Esophagus squamous epithelium (tissue), 5 donors: Measurements from ENCODE around the gene PLAC8L1. TPM values are rescaled to one million over a fixed set of nuclear protein-coding genes. Genes with fewer than 3 reads are reported as not detected.

ENCODE experiments used
- DNase-seq: peaks from one replicate; lab custom pipeline; 2025; lab: John Stamatoyannopoulos, UW
- H3K27ac ChIP-seq, 4 donors: fragments of 200-600 bp; sonication (generic); one replicate each; pipeline ENCODE4 v1.5.1; 2016 to 2019; ENCODE audit warnings: mild to moderate bottlenecking in 1 of 4
- H3K27me3 ChIP-seq, 4 donors: fragments of 200-600 bp; sonication (generic); 1 replicate in 3 of 4; 2 replicates in 1 of 4; pipeline versions ENCODE4 v1.5.1 to v1.6.0; 2017 to 2021; ENCODE audit warnings: antibody characterized with exemption in 1 of 4
- H3K36me3 ChIP-seq, 3 donors: fragments of 200-600 bp; sonication (generic); one replicate each; pipeline ENCODE4 v1.5.1; 2016 to 2019
- H3K4me1 ChIP-seq, 3 donors: fragments of 200-600 bp; sonication (generic); one replicate each; pipeline ENCODE4 v1.5.1; 2017 to 2019
- H3K4me3 ChIP-seq, 4 donors: fragments of 200-600 bp; sonication (generic); 1 replicate in 3 of 4; 2 replicates in 1 of 4; pipeline ENCODE4 v1.5.1; 2016 to 2019; ENCODE audit warnings: mild to moderate bottlenecking in 2 of 4, moderate library complexity in 1 of 4
- H3K9me3 ChIP-seq, 3 donors: fragments of 200-600 bp; sonication (generic); one replicate each; pipeline ENCODE4 v1.5.1; 2016 to 2019
- CTCF ChIP-seq, 6 experiments: fragments of 450-650 bp in 4 of 6; fragments of 200-600 bp in 2 of 6; sonication (generic) in 2 of 6; IDR thresholded peaks; one replicate each; pipeline ENCODE4 v1.5.1; 2016 to 2019; ENCODE audit warnings: antibody characterized with exemption in 6 of 6, mild to moderate bottlenecking in 4 of 6, moderate library complexity in 4 of 6
- POLR2A ChIP-seq, 4 donors: fragments of 450-650 bp; IDR thresholded peaks; one replicate each; pipeline ENCODE4 v1.6.1; 2017; ENCODE audit warnings: antibody characterized with exemption in 4 of 4, mild to moderate bottlenecking in 4 of 4, moderate library complexity in 3 of 4
- WGBS, 2 donors: methylation state at CpG; one replicate each; pipeline ENCODE4 v1.1.5; 2018; 5-methylcytosine and 5-hydroxymethylcytosine counted together
- intact Hi-C: fragments of 100-400 bp; cut with DNase I; formaldehyde crosslinking; loops from one replicate; pipeline ENCODE4 v1.15.0; 2022
- total RNA-seq, 4 donors: library from RNA; depleted of rRNA; stranded (reverse); fragments of >200 nt; gene quantifications; one replicate each; pipeline ENCODE4 v1.1.0, GENCODE V29; 2016
- donor health status: DM: yes; HTN: yes; CAD: no.

PLAC8L1 gene
- total RNA-seq, 4 donors from 2014 or later = not detected

GRCh38 chr5:146068977-146069779 lies 36.2 kb downstream of the PLAC8L1 start:
- H3K9me3 ChIP-seq = no peaks in the 10 kb centered on the region
- intact Hi-C loops = no loop called here
- H3K36me3 ChIP-seq = peaks cover 0 to 50% (median 0%) of the 10 kb centered on the region in 3 donors
- H3K27me3 ChIP-seq = no peaks in the 10 kb centered on the region
- 83 to 90% methylated on average over 5 to 6 of the region's 6 CpGs for WGBS, 2 donors
- H3K27ac ChIP-seq = no peak overlapping the region
- H3K4me1 ChIP-seq = peaks cover 0 to 18% (median 0%) of the 10 kb centered on the region in 3 donors
- H3K4me3 ChIP-seq = no peak overlapping the region
- DNase-seq = no peak
- TF ChIP-seq POLR2A (IDR thresholded peaks at IDR 0.05) (no peak), CTCF (IDR thresholded peaks at IDR 0.05) (no peak)

- intact Hi-C loops = no loop called here
- H3K27ac ChIP-seq = no peak overlapping the region
- no peak for TF ChIP-seq CTCF (IDR thresholded peaks at IDR 0.05)
- no peak for TF ChIP-seq POLR2A (IDR thresholded peaks at IDR 0.05)
- H3K4me3 ChIP-seq = no peak overlapping the region
- H3K9me3 ChIP-seq = no peaks in the 10 kb centered on the region
- DNase-seq = no peak
- peaks cover 0 to 18% (median 0%) of the 10 kb centered on the region in 3 donors for H3K4me1 ChIP-seq
- H3K36me3 ChIP-seq = peaks cover 0 to 59% (median 0%) of the 10 kb centered on the region in 3 donors
- no peaks in the 10 kb centered on the region for H3K27me3 ChIP-seq
- 58 to 60% methylated on average over 4 of the region's 9 CpGs for WGBS, 2 donors
These were observed 37.2 kb downstream of the PLAC8L1 start for GRCh38 chr5:146068206-146068605.

- no peak overlapping the region for H3K4me3 ChIP-seq
- H3K36me3 ChIP-seq = peaks cover 0 to 72% (median 0%) of the 10 kb centered on the region in 3 donors
- DNase-seq = no peak
- 96 to 98% methylated on average over 6 to 8 of the region's 8 CpGs for WGBS, 2 donors
- intact Hi-C loops = no loop called here
- H3K9me3 ChIP-seq = no peaks in the 10 kb centered on the region
- no peaks in the 10 kb centered on the region for H3K27me3 ChIP-seq
- peaks cover 0 to 16% (median 0%) of the 10 kb centered on the region in 3 donors for H3K4me1 ChIP-seq
- no peak for TF ChIP-seq POLR2A (IDR thresholded peaks at IDR 0.05)
- no peak for TF ChIP-seq CTCF (IDR thresholded peaks at IDR 0.05)
- no peak overlapping the region for H3K27ac ChIP-seq
These were observed 38.4 kb downstream of the PLAC8L1 start for GRCh38 chr5:146066968-146067367.

GRCh38 chr5:146060221-146060585 lies 45.2 kb downstream of the PLAC8L1 start:
- Histone ChIP-seq H3K36me3 (peaks cover 0 to 93% (median 6%) of the 10 kb centered on the region in 3 donors), H3K9me3 (no peaks in the 10 kb centered on the region), H3K27ac (no peak overlapping the region), H3K4me1 (no peaks in the 10 kb centered on the region), H3K4me3 (no peak overlapping the region), H3K27me3 (no peaks in the 10 kb centered on the region)
- DNase-seq = no peak
- WGBS, 2 donors = 81 to 86% methylated on average over 5 of the region's 5 CpGs
- TF ChIP-seq CTCF (IDR thresholded peaks at IDR 0.05) (no peak), POLR2A (IDR thresholded peaks at IDR 0.05) (no peak)
- intact Hi-C loops = no loop called here

GRCh38 chr5:146059460-146060220 lies 45.7 kb downstream of the PLAC8L1 start:
- no peak for DNase-seq
- H3K4me3 ChIP-seq = no peak overlapping the region
- no peaks in the 10 kb centered on the region for H3K27me3 ChIP-seq
- no peak for TF ChIP-seq POLR2A (IDR thresholded peaks at IDR 0.05)
- no peak for TF ChIP-seq CTCF (IDR thresholded peaks at IDR 0.05)
- 68 to 84% methylated on average over 11 to 16 of the region's 22 CpGs for WGBS, 2 donors
- no peaks in the 10 kb centered on the region for H3K9me3 ChIP-seq
- intact Hi-C loops = no loop called here
- no peak overlapping the region for H3K27ac ChIP-seq
- peaks cover 0 to 96% (median 6%) of the 10 kb centered on the region in 3 donors for H3K36me3 ChIP-seq
- H3K4me1 ChIP-seq = no peaks in the 10 kb centered on the region
